ENCODE measurements around the gene HAGH.
"Not testable (repeated sequence)": the region's sequence is repeated elsewhere in the genome, so short reads cannot be mapped to it uniquely, and the experiment has no call there.

HAGH gene

GRCh38 chr16:1826691-1827573, at the start of gene HAGH, which contains the start of gene FAHD1:
Gene HAGH, minus strand, starts transcription at chr16:1826825. Its CDS starts 38 bp downstream, at chr16:1826787.
Gene FAHD1, plus strand, starts transcription at chr16:1827206. Its CDS starts 33 bp downstream, at chr16:1827239.
- DNase-seq, result peak; percentile 96

DNA sequence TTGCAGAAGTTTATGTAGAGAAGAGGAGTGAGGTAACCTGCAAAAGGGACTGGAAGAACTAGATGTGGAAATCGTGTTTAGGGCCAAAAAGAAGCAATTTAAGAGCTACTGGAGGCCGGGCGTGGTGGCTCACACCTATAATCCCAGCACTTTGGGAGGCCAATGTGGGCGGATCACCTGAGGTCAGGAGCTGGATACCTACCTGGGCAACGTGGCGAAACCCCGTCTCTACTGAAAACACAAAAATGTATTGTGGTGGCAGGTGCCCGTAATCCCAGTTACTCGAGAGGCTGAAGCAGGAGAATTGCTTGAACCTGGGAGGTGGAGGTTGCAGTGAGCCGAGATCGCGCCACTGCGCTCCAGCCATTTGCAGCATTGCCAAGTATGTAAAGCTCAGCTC, 49.4 kb upstream of the HAGH start:
- not testable (repeated sequence) for DNase-seq

- no peak for DNase-seq
These were observed 48.2 kb upstream of the HAGH start for GRCh38 chr16:1874854-1875253.

DNA sequence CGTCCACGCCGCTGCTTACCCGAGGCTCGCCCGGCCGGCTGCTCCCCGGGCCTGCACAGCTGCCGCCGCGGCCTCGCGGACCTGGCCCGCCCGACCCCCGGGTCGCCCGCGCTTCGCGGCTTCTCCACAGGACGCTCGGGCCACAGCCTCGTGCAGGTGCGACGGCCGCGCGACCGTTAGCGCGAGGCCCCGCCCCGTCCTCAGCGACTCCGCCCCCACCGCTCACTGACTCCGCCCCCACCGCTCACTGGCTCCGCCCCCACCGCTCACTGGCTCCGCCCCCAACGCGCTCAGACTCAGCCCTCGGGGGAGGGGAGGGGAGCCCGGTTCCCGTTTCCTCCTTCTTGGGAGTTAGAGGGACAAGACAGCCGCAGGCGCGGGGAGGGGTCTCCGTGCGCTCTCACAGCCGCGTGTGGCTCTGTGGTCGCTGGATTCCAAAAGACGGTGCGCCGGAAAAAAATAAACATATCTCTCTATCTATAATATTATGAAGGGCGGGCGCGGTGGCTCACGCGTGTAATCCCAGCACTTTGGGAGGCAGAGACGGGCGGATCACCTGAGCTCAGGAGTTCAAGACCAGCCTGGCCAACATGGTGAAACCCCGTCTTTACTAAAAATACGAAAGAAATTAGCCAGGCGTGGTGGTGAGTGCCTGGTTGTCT, 45.5 kb upstream of the HAGH start, which contains the start of gene MEIOB:
MEIOB (minus strand) TSS at position 191 of the 662 bp plus-strand sequence. CDS start 3,989 bp downstream, outside the sequence.
- DNase-seq, result peak; percentile 72

GRCh38 chr16:1870365-1871082, 43.9 kb upstream of the HAGH start:
- no peak for DNase-seq

GRCh38 chr16:1865902-1866690, 39.5 kb upstream of the HAGH start:
- DNase-seq, result no peak

- no peak for DNase-seq
These were observed 37.2 kb upstream of the HAGH start for GRCh38 chr16:1863681-1864460.

GRCh38 chr16:1862394-1862793, 35.8 kb upstream of the HAGH start:
- DNase-seq, result no peak

DNA sequence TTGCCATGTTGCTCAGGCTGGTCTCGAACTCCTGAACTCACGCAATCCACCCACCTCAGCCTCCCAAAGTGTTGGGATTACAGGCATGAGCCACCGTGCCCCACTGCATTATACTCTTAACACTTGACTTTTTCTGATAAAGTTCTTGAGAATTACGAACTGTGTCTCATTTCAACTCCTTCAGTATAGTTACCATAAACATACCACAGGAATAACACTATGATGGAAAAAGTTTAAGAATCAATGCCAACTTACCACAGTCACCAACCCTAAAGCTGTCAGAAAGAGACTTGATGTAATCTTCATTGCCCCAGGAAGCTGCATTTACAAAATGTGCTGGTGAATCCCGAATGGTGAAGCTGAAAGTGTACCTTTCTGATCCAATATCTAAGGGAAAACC, 35.1 kb upstream of the HAGH start:
- DNase-seq, result no peak

DNA sequence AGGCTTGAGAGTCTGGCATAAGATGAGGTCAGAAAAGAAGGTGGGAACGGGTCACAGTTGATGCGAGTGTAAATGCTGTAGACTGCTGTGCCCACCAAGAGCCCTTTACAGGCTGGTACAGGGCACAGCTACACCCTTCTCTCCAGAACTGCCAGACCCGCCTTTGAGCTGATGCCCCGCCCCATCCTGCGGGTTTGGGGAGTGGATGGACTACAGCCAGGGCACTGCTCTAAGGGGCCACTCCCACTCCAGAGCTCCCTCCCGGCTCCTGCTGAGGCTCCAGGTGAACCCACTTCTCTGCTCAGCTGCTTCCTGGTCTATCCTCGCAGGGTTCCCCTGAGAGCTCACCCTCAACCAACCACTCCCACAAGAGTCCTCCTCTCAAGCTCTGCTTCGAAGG, 33.0 kb upstream of the HAGH start:
- no peak for DNase-seq

GRCh38 chr16:1858189-1858865, 31.7 kb upstream of the HAGH start:
- DNase-seq, result no peak

GRCh38 chr16:1857433-1858097, 30.9 kb upstream of the HAGH start:
- no peak for DNase-seq

- no peak for DNase-seq
These were observed 25.2 kb upstream of the HAGH start for GRCh38 chr16:1851793-1852192.

DNA sequence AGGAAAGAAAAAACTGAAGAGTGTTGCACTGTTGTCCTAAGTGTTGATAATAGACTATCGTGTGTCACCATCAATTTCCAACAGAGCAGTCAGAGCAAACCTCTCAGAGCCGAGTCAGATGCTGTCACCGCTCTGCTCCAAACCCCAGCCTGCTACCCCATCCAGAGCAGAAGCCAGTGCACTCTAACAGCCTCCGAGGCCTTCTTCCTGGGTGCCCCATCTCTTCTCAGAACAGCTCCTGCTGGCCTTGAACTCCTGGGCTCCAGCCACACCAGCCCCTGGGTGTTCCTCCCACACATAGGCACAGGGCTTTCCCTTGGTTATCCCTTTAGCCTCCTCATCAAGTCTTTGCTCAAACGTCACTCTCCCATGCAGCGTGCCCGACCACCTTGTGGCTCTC, 24.4 kb upstream of the HAGH start:
- DNase-seq, result no peak

DNA sequence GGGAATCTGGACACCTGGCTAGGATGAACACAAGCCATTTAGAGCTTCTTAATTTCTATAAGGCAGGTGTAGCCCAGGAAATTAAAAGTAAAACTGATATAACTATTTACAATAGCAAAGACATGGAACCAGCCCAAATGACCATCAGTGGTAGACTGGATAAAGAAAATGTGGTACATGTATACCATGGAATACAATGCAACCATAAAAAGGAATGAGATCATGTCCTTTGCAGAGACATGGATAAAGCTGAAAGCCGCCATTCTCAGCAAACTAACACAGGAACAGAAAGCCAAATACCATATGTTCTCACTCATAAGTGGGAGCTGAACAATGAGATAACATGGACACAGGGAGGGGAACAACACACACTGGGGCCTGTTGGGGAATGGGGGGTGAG, 19.8 kb upstream of the HAGH start:
- no peak for DNase-seq

GRCh38 chr16:1845985-1846384, 19.4 kb upstream of the HAGH start:
- no peak for DNase-seq

GRCh38 chr16:1839554-1839953, 12.9 kb upstream of the HAGH start:
- no peak for DNase-seq

DNA sequence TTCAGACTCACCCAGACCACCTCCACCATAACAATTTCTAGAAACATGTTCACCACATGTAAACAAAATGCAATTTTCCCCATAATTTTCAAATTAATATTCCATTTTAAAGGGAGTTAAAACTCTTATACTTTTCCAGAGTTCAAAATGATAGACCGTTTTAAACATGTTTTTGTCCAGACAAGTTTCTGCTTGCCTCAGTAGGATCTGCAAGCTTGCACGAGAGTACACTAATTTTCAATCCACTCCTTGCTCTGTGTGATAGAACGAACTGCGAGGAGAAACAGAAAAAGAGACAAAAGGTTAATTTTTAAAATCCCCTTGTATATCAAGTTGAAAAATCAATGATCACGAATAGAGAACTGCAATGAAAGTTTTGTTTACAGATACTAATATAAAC, 7.5 kb upstream of the HAGH start:
- no peak for DNase-seq

DNA sequence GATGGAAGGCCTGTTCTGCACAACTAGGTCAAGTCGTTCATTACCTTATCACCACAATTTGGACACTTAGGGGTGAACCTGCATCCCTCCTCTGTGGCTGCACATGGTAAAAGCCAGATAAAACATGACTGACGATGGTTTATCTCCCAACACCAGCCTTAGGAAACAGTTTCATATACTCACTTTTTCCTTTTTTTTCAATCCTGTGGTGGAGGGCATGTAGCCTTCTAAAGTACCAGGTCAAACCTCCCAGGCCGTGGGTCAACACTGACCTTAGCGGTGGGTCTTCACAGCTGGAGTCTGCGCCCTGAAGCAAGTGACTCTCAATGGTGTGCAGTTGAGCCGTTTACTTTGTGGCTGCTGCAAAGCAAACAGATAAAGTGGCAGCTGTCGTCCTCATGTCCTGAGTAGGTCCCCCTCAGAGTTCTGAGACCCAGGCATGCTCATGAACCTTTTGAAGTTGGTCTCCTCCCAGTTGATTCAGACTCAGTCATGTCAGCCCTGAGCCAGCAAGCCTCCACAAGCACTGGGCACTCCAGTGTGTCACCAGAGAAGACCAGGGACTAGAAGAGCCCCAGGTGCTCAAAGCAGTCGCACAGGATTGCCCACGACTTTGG, 6.3 kb upstream of the HAGH start:
- DNase-seq, result no peak

Measured in activated effector memory CD4-positive, alpha-beta T cell treated with anti-CD3 and anti-CD28 coated beads, Interleukin-2, amount 50 U/mL, for 16 hours (primary cell).